Osteoblast (primary cell): ENCODE measurements around the gene NUAK2. TPM values are rescaled to one million over a fixed set of nuclear protein-coding genes. Genes with fewer than 3 reads are reported as not detected.

Source experiments
- DNase-seq: peaks from one replicate; pipeline ENCODE4 v3.0.0; 2011; ENCODE audit warnings: low spot score, mixed read lengths; ENCODE audit not compliant: insufficient read length; ENCODE audit errors: missing footprints
- H2AFZ ChIP-seq: 2 replicates; pipeline ENCODE4 v1.6.0; 2011; ENCODE audit warnings: mild to moderate bottlenecking, low read length
- H3K27ac ChIP-seq: 2 replicates; pipeline ENCODE4 v1.5.1; 2011; ENCODE audit warnings: mild to moderate bottlenecking, low read depth, low read length, moderate library complexity
- H3K27me3 ChIP-seq: 2 replicates; pipeline ENCODE4 v1.6.0; 2012; ENCODE audit warnings: mild to moderate bottlenecking, control low read depth, inconsistent platforms, low read length, moderate library complexity; ENCODE audit not compliant: insufficient read depth
- H3K36me3 ChIP-seq: 2 replicates; pipeline ENCODE4 v1.5.1; 2011; ENCODE audit warnings: mild to moderate bottlenecking, low read length, control low read depth, moderate library complexity; ENCODE audit not compliant: insufficient read depth
- H3K4me1 ChIP-seq: 2 replicates; pipeline ENCODE4 v1.5.1; 2011; ENCODE audit warnings: mild to moderate bottlenecking, low read length, control low read depth, moderate library complexity; ENCODE audit not compliant: insufficient read depth
- H3K4me2 ChIP-seq: 2 replicates; pipeline ENCODE4 v1.6.0; 2011; ENCODE audit warnings: mild to moderate bottlenecking, low read length; ENCODE audit not compliant: insufficient read depth
- H3K4me3 ChIP-seq: fragments of 200-600 bp; sonication (generic); 3 replicates; pipeline ENCODE4 v1.5.1; 2012; ENCODE audit warnings: mild to moderate bottlenecking, low read length, inconsistent platforms; ENCODE audit not compliant: insufficient read depth
- H3K79me2 ChIP-seq: 2 replicates; pipeline ENCODE4 v1.6.0; 2012; ENCODE audit warnings: mild to moderate bottlenecking, low read length, control low read depth, inconsistent platforms; ENCODE audit not compliant: insufficient read depth
- H3K9me3 ChIP-seq: 2 replicates; pipeline ENCODE4 v1.5.1; 2011; ENCODE audit warnings: low read depth, low read length, control low read depth
- H4K20me1 ChIP-seq: 2 replicates; pipeline ENCODE4 v1.6.0; 2012; ENCODE audit warnings: mild to moderate bottlenecking, low read length, control low read depth; ENCODE audit not compliant: insufficient read depth
- CTCF ChIP-seq: IDR thresholded peaks from 2 replicates; pipeline ENCODE4 v1.5.1; 2011; ENCODE audit warnings: mild to moderate bottlenecking, low read depth, low read length, moderate library complexity; ENCODE audit errors: extremely low read depth
- total RNA-seq: library from RNA; depleted of rRNA; stranded (reverse); fragments of >200 nt; gene quantifications from 2 replicates; pipeline ENCODE4 v1.2.3, GENCODE V29; 2012

Gene NUAK2
- total RNA-seq, 1 donor, result 3.6 TPM

DNA sequence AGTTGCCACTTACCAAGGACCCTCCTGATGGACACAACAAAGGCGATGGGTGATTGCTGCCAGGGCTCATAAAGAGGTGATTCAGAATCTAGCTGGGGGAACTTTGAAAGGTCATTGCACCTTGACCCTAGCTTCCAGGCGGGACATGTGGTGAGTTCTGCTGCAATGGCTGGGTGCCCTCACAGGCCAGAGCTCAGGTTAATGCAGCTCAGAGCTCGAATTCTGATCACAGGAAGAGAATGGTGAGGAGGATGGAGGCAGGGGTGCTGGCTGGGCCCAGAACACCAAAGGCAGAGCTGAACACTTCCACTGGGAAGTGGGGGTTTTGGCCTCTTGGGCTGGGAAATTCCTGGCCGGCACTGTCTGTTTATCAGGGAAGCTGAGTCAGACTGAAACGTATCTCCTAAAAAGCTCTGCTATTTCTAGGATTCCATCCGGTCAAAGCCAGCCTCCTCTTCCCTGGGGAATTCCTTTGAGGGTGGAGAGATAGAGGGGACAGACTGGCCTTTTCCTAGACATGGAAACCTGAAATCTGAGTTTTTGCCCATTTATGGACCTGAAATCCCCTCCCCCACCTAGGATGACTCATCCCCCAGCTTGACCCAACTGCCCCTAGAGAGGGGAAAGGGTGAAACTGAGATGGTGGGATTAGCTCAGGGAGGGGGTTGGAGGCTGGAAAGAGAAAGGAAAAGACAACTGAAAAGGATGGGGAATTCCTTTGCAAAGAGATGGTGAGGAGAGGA lies 27.2 kb downstream of the NUAK2 start:
- Histone ChIP-seq H3K27ac (peak overlapping the region; percentile 94), H2AFZ (peak overlapping the region; percentile 66), H3K4me3 (peak overlapping the region; percentile 29), H3K4me1 (peaks cover 39% of the 10 kb centered on the region), H3K79me2 (no peaks in the 10 kb centered on the region), H3K9me3 (no peaks in the 10 kb centered on the region), H4K20me1 (no peaks in the 10 kb centered on the region), H3K27me3 (no peaks in the 10 kb centered on the region), H3K36me3 (no peaks in the 10 kb centered on the region), H3K4me2 (peak overlapping the region; percentile 73)
- no peak for TF ChIP-seq CTCF
- peak; percentile 91 for DNase-seq

GRCh38 chr1:205293350-205294074 lies 28.0 kb downstream of the NUAK2 start:
- H3K36me3 ChIP-seq, result no peaks in the 10 kb centered on the region
- DNase-seq, result peak; percentile 56
- peak overlapping the region; percentile 73 for H3K4me2 ChIP-seq
- no peak for TF ChIP-seq CTCF
- H3K79me2 ChIP-seq, result no peaks in the 10 kb centered on the region
- H3K9me3 ChIP-seq, result no peaks in the 10 kb centered on the region
- H3K4me1 ChIP-seq, result peaks cover 34% of the 10 kb centered on the region
- H3K27ac ChIP-seq, result peak overlapping the region; percentile 94
- H3K27me3 ChIP-seq, result no peaks in the 10 kb centered on the region
- H2AFZ ChIP-seq, result peak overlapping the region; percentile 66
- peak overlapping the region; percentile 29 for H3K4me3 ChIP-seq
- H4K20me1 ChIP-seq, result no peaks in the 10 kb centered on the region

DNA sequence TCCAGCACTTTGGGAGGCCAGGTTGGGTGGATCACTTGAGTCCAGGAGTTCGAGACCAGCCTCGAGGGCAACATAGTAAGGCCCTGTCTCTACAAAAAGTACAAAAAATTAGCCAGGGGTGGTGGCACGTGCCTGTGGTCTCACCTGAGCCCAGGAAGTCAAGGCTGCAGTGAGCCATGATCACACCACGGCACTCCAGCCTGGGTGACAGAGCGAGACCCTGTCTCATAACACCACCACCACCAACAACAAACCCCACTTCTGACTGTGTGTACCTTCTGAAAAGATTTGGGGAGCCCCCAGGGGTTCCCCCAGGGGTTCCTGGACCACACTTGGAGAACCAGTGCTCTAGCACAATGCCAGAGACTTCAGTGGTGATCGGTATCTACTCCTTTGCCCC lies 29.9 kb downstream of the NUAK2 start:
- Histone ChIP-seq H4K20me1 (no peaks in the 10 kb centered on the region), H3K36me3 (no peaks in the 10 kb centered on the region), H3K4me1 (peaks cover 43% of the 10 kb centered on the region), H2AFZ (no peak overlapping the region), H3K27ac (no peak overlapping the region), H3K27me3 (no peaks in the 10 kb centered on the region), H3K79me2 (no peaks in the 10 kb centered on the region), H3K9me3 (no peaks in the 10 kb centered on the region), H3K4me3 (no peak overlapping the region), H3K4me2 (no peak overlapping the region)
- no peak for DNase-seq
- TF ChIP-seq CTCF, result no peak
